Left lobe of liver (tissue), 2 donors: ENCODE results near the gene DDI1. TPM values are rescaled to one million over a fixed set of nuclear protein-coding genes. Genes with fewer than 3 reads are reported as not detected.

ENCODE experiments used
- ATAC-seq: fragments of 200-7000 bp; cut with Tn5 transposase; one replicate; pipeline ENCODE4 v1.9.1; 2020; ENCODE audit warnings: mild to moderate bottlenecking, moderate library complexity
- DNase-seq: peaks from one replicate; pipeline ENCODE4 v3.0.0-alpha.2; 2020; ENCODE audit warnings: low spot score
- total RNA-seq: library from RNA; stranded (reverse); gene quantifications from one replicate; pipeline ENCODE4 v1.2.1, GENCODE V29; 2021
- donor health status: DM: no; HTN: no; CAD: no; lungs with moderate emphysema.
- donor health status: DM: no; HTN: yes; CAD: no.

The DDI1 gene
- total RNA-seq, 1 donor from 2014 or later = not detected

GRCh38 chr11:104075706-104076105 is 39.3 kb downstream of the DDI1 start:
- DNase-seq = no peak
- ATAC-seq = no peak

DNA sequence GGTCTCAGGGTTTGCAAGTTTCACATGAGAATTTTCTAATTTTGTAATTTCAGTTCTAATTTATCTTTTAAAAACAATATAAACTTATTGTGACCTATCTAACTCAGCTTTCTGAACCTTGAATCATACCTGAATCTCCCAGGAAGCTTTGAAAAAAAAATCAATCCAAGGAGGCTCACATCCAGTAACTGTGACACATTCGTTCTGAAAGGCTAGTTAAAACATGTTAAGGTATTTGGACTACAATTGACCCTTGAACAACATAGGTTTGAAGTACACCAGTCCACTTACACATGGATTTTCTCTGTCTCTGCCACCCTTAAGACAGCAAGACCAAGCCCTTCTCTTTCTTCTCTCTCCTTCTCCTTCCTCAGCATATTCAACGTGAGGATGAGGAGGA is 40.0 kb downstream of the DDI1 start:
- no peak for ATAC-seq
- DNase-seq = no peak

- no peak for ATAC-seq
- no peak for DNase-seq
These were observed 41.8 kb downstream of the DDI1 start for GRCh38 chr11:104078245-104078644.

DNA sequence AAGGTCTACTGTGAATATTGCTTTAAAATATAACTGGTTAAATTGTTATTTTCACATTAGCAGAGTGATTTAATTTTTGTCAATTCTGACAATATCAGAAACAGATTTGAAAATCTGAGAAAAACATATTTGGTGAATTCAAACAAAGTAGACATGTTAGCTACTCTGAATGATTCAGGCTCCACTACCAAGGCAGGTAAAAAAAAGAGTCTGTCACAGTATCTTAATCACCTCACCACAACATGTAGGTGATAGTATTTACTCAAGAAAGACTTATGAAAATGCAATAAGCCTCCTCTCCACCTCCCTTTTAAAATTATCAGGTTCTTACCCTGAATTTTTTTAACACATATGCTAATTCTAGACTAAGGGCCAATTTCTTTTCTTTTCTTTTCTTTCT is 42.6 kb downstream of the DDI1 start:
- ATAC-seq = no peak
- DNase-seq = no peak

DNA sequence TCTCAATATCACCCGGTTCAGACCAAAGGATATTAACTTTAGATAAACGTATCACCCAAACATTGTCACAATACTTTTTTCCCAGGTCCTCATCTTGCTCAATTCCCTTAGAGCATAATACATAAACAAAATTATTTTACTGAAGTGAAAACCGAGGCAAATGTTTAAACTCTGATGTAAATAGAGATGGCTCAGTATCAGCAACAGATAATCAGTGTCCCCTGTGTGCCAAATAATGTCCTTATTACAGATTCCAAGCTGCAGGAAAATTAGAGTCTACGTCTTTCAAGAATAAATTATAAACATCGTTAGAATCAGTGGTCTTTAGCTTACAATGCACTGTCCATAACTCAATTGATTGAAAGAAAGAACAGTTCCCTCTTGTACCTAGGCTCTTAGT is 50.2 kb downstream of the DDI1 start:
- DNase-seq = no peak
- no peak for ATAC-seq

Other genes starting within 250 kb of the DDI1 start
- 0.96 TPM for gene PDGFD, start 127.5 kb downstream of the DDI1 start, total RNA-seq